ENCODE results near the gene CENPN.

CENPN gene

GRCh38 chr16:81006211-81006812 is 702 bp upstream of the CENPN start:
- TF ChIP-seq TAF1 (IDR thresholded peaks at IDR 0.05; ENCODE audit: low read depth): no peak
- no peak for TF ChIP-seq TCF12 (IDR thresholded peaks at IDR 0.05; ENCODE audit: low read depth)
- TF ChIP-seq MAX (IDR thresholded peaks at IDR 0.05): no peak; the same call in 1 of the 2 replicates
- TF ChIP-seq FOXM1 (IDR thresholded peaks at IDR 0.05; ENCODE audit: borderline replicate concordance, low read depth): no peak

- TF ChIP-seq EP300 (IDR thresholded peaks at IDR 0.05; ENCODE audit: borderline replicate concordance) (no peak), NFIC (IDR thresholded peaks at IDR 0.05) (no peak), EGR1 (IDR thresholded peaks at IDR 0.05) (no peak), RAD21 (IDR thresholded peaks at IDR 0.05; ENCODE audit: low read depth) (no peak), USF1 (IDR thresholded peaks at IDR 0.05) (no peak), TAF1 (IDR thresholded peaks at IDR 0.05; ENCODE audit: low read depth) (no peak), CEBPB (IDR thresholded peaks at IDR 0.05) (no peak), TEAD4 (IDR thresholded peaks at IDR 0.05) (no peak), YY1 (IDR thresholded peaks at IDR 0.05; ENCODE audit: low read depth) (no peak)
Measured at GRCh38 chr16:81008505-81008789, 1.4 kb downstream of the CENPN start.

- TF ChIP-seq YY1 (IDR thresholded peaks at IDR 0.05; ENCODE audit: low read depth) (no peak), ZBTB7A (IDR thresholded peaks at IDR 0.05; ENCODE audit: low read depth) (no peak), TAF1 (IDR thresholded peaks at IDR 0.05; ENCODE audit: low read depth) (no peak), EP300 (IDR thresholded peaks at IDR 0.05; ENCODE audit: borderline replicate concordance) (no peak), USF1 (IDR thresholded peaks at IDR 0.05) (no peak), RAD21 (IDR thresholded peaks at IDR 0.05; ENCODE audit: low read depth) (no peak), TEAD4 (IDR thresholded peaks at IDR 0.05) (no peak), REST (IDR thresholded peaks at IDR 0.05; ENCODE audit: low read depth) (no peak), CREB1 (IDR thresholded peaks at IDR 0.05; ENCODE audit: low read depth) (no peak), FOXM1 (IDR thresholded peaks at IDR 0.05; ENCODE audit: borderline replicate concordance, low read depth) (no peak), EGR1 (IDR thresholded peaks at IDR 0.05) (no peak), CEBPB (IDR thresholded peaks at IDR 0.05) (no peak), TCF12 (IDR thresholded peaks at IDR 0.05; ENCODE audit: low read depth) (no peak), MAX (IDR thresholded peaks at IDR 0.05) (no peak)
Measured at GRCh38 chr16:81012974-81013373, 6.0 kb downstream of the CENPN start.

GRCh38 chr16:81014672-81015071 is 7.7 kb downstream of the CENPN start:
- TF ChIP-seq EP300 (IDR thresholded peaks at IDR 0.05; ENCODE audit: borderline replicate concordance): no peak
- TF ChIP-seq MAX (IDR thresholded peaks at IDR 0.05): no peak
- TF ChIP-seq TCF12 (IDR thresholded peaks at IDR 0.05; ENCODE audit: low read depth): no peak
- TF ChIP-seq EGR1 (IDR thresholded peaks at IDR 0.05): no peak

- TF ChIP-seq EGR1 (IDR thresholded peaks at IDR 0.05) (no peak), CEBPB (IDR thresholded peaks at IDR 0.05) (no peak), RAD21 (IDR thresholded peaks at IDR 0.05; ENCODE audit: low read depth) (no peak), TCF12 (IDR thresholded peaks at IDR 0.05; ENCODE audit: low read depth) (no peak), EP300 (IDR thresholded peaks at IDR 0.05; ENCODE audit: borderline replicate concordance) (no peak), USF1 (IDR thresholded peaks at IDR 0.05) (no peak), ZBTB7A (IDR thresholded peaks at IDR 0.05; ENCODE audit: low read depth) (no peak), FOXM1 (IDR thresholded peaks at IDR 0.05; ENCODE audit: borderline replicate concordance, low read depth) (no peak), MAX (IDR thresholded peaks at IDR 0.05) (no peak), TAF1 (IDR thresholded peaks at IDR 0.05; ENCODE audit: low read depth) (no peak), REST (IDR thresholded peaks at IDR 0.05; ENCODE audit: low read depth) (no peak), YY1 (IDR thresholded peaks at IDR 0.05; ENCODE audit: low read depth) (no peak)
Measured at GRCh38 chr16:81018496-81018895, 11.5 kb downstream of the CENPN start.
